ENCODE measurements around the gene CYP26B1. TPM values are rescaled to one million over a fixed set of nuclear protein-coding genes. Genes with fewer than 3 reads are reported as not detected.

The CYP26B1 gene
- polyA plus RNA-seq, 1 donor from 2014 or later: not detected

DNA sequence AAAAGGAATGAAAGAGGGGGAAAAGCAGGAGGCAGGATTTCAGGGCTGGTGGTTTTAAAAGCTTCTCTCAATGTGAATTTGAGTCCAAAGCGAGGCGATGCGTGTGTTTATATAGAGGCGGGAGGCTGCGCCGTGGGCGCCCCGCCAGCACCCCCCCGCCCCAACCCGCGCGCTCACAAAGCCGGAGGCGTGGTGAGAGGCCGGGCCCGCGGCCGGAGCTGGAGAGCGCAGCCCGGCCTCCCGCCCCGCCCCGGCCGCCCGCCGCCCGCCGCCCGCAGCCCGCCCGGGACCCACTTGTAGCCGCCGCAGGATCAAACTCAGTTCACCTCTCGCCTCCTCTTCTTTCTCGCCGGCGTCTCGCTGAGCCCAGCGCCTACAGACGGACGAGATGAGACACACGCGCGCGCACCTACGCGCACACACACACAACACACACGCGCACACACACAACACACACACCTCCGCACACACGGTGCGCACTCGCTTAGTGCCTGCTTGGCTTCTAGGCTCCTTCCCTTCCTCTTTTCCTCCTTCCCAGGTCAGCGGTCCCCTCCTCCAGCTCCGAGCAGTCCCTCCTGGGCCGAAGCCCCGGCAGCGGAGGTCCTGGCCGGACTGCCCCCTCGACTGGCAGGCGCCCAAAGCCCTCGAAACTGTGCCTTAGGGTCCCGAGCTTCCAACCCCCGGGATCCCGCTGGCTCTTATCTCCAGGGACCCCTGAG lies 1.3 kb upstream of the CYP26B1 start:
- Mint-ChIP-seq H3K27me3 (peaks cover 66% of the 10 kb centered on the region), H3K9me3 (peaks cover 0 to 5% (median 0%) of the 10 kb centered on the region in 3 donors), H3K27ac (peak overlapping the region in 2 of 3 donors; percentile 5 to 86), H3K4me3 (peak overlapping the region; percentile 41 to 95 (median 90)), H3K4me1 (peaks cover 11 to 24% (median 17%) of the 10 kb centered on the region in 3 donors), H3K36me3 (peaks cover 3% of the 10 kb centered on the region)

DNA sequence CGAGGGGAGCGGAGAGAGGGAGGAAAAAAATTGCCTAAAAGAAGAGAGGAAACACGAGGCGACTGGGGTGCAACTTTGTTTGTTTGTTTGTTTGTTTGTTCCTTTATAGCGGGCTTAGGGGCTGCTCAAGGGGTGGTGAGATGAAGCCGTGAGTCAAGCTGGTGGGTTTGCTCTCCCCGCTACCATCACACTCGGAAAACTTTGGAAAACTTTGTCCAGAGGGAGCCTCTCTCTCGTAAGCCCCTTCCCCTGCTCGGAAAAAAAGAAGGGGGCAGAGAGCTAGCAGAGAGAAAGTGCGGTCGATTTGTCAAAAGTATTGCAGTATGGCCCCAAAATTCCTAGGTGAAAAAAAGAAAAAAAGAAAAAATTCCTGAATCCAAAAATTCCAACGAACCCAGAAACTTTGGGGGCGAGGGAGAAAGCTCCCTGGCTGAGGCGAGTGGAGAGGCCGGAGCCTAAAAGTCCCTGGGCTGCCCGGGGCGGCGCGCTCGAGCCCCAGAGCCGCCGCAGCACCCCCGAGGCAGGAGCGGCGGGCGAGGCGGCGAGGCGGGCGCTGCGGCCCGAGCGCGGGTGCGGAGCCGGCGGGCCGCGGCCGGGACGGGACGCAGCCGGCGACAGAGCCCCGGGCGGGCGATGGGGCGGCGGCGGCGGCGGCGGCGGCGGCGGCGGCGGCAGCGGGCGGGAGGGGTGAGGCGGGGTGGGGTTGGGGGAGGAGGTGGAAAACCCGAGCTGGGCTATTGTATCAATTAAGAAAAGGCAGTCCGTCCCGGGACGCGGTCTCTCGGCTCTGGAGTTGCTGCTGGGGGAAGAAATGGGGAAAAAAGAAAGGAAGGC lies 558 bp upstream of the CYP26B1 start:
- Mint-ChIP-seq H3K36me3 (peaks cover 3% of the 10 kb centered on the region), H3K4me1 (peaks cover 11 to 24% (median 17%) of the 10 kb centered on the region in 3 donors), H3K4me3 (peak overlapping the region; percentile 45 to 95 (median 87)), H3K27me3 (peaks cover 71% of the 10 kb centered on the region), H3K27ac (peak overlapping the region in 1 of 3 donors; percentile 59), H3K9me3 (peaks cover 0 to 5% (median 0%) of the 10 kb centered on the region in 3 donors)

GRCh38 chr2:72146347-72147302 lies 1.0 kb downstream of the CYP26B1 start:
- peaks cover 0 to 8% (median 0%) of the 10 kb centered on the region in 3 donors for H3K9me3 Mint-ChIP-seq
- H3K36me3 Mint-ChIP-seq: peaks cover 3% of the 10 kb centered on the region
- H3K4me1 Mint-ChIP-seq: peaks cover 11 to 24% (median 19%) of the 10 kb centered on the region in 3 donors
- H3K4me3 Mint-ChIP-seq: peak overlapping the region; percentile 13 to 81 (median 78)
- peaks cover 67% of the 10 kb centered on the region for H3K27me3 Mint-ChIP-seq
- H3K27ac Mint-ChIP-seq: peak overlapping the region; percentile 6 to 87 (median 80)

- peaks cover 11 to 24% (median 19%) of the 10 kb centered on the region in 3 donors for H3K4me1 Mint-ChIP-seq
- no peak overlapping the region for H3K27ac Mint-ChIP-seq
- peaks cover 59% of the 10 kb centered on the region for H3K27me3 Mint-ChIP-seq
- H3K4me3 Mint-ChIP-seq: peak overlapping the region; percentile 47 to 90 (median 71)
- H3K9me3 Mint-ChIP-seq: peaks cover 0 to 8% (median 0%) of the 10 kb centered on the region in 3 donors
- H3K36me3 Mint-ChIP-seq: peaks cover 3% of the 10 kb centered on the region
These were observed 1.9 kb downstream of the CYP26B1 start for GRCh38 chr2:72145658-72146329.

- Mint-ChIP-seq H3K4me1 (peaks cover 11 to 22% (median 18%) of the 10 kb centered on the region in 3 donors), H3K27ac (no peak overlapping the region), H3K36me3 (peaks cover 3% of the 10 kb centered on the region), H3K9me3 (peaks cover 0 to 8% (median 0%) of the 10 kb centered on the region in 3 donors), H3K27me3 (peaks cover 54% of the 10 kb centered on the region), H3K4me3 (peak overlapping the region; percentile 37 to 90 (median 56))
These were observed 2.4 kb downstream of the CYP26B1 start for GRCh38 chr2:72145289-72145657.

- peak overlapping the region in 3 of 4 donors; percentile 25 to 83 (median 37) for H3K4me3 Mint-ChIP-seq
- peaks cover 3% of the 10 kb centered on the region for H3K36me3 Mint-ChIP-seq
- no peak overlapping the region for H3K27ac Mint-ChIP-seq
- peaks cover 49% of the 10 kb centered on the region for H3K27me3 Mint-ChIP-seq
- H3K9me3 Mint-ChIP-seq: peaks cover 0 to 8% (median 0%) of the 10 kb centered on the region in 3 donors
- H3K4me1 Mint-ChIP-seq: peaks cover 11 to 16% (median 14%) of the 10 kb centered on the region in 3 donors
These were observed 2.9 kb downstream of the CYP26B1 start for GRCh38 chr2:72144632-72145288.

DNA sequence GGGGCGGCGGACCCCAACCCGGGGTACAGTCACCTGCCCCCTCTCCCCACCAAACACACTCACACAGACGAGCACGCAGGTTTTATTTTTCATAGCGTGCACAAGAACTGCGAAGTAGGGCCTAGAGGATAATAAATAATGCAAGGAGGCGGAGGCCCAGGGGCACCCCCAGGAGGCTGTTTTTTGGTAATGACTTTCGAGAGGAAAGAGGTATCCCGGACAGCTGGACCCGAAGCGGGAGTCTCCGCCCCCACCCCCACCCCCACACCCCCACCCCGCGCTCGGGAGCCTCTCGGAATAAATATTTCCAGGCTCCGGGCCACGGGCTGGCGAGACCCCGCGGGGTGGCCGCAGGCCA lies 3.4 kb downstream of the CYP26B1 start:
- no peak overlapping the region for H3K27ac Mint-ChIP-seq
- peak overlapping the region in 3 of 4 donors; percentile 12 to 71 (median 39) for H3K4me3 Mint-ChIP-seq
- H3K4me1 Mint-ChIP-seq: peaks cover 10 to 15% (median 11%) of the 10 kb centered on the region in 3 donors
- H3K27me3 Mint-ChIP-seq: peaks cover 44% of the 10 kb centered on the region
- peaks cover 3% of the 10 kb centered on the region for H3K36me3 Mint-ChIP-seq
- peaks cover 0 to 8% (median 0%) of the 10 kb centered on the region in 3 donors for H3K9me3 Mint-ChIP-seq

DNA sequence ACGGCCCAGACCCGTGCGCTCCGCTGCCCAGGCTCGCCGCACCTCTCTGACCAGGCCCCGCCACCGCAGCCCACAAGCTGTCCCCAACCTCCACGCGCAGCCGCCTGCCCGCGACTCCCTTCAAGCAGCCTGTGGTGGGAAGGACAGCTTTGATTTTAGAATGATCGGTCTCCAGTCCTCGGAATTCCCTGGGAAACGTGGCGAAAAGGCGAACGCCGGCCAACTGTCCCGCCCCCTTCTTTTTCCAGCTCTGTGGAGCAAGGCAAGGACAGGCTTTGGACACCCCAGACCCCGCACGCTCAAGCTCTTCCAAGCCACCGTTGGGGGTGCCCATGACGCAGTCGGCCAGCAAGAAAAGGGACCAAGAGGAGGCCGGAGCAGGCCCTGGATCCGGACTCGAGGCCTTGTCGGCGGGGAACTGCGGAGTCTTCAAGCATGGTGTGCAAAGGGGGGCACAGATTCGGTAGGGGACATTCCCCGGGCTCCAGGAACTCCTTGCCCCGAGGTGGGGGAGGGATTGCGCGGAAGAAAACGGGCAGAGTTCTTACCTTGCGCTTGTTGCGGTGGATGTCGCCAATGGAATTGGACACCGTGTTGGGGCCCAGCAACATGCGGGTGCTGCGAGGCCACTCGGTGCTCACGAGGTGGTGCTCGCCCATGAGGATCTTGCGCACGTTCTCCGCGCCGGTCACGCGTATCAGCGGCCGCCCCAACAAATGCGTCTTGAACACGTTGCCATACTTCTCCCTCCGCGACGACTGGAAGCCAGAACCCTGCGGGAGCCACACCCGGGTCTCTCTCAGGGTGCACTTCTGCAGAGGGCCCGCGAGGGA lies 4.0 kb downstream of the CYP26B1 start:
- Mint-ChIP-seq H3K4me3 (peak overlapping the region in 3 of 4 donors; percentile 12 to 71 (median 39)), H3K27ac (peak overlapping the region in 1 of 3 donors; percentile 53), H3K36me3 (peaks cover 3% of the 10 kb centered on the region), H3K9me3 (peaks cover 0 to 7% (median 0%) of the 10 kb centered on the region in 3 donors), H3K27me3 (peaks cover 40% of the 10 kb centered on the region), H3K4me1 (peaks cover 6 to 11% (median 8%) of the 10 kb centered on the region in 3 donors)

DNA sequence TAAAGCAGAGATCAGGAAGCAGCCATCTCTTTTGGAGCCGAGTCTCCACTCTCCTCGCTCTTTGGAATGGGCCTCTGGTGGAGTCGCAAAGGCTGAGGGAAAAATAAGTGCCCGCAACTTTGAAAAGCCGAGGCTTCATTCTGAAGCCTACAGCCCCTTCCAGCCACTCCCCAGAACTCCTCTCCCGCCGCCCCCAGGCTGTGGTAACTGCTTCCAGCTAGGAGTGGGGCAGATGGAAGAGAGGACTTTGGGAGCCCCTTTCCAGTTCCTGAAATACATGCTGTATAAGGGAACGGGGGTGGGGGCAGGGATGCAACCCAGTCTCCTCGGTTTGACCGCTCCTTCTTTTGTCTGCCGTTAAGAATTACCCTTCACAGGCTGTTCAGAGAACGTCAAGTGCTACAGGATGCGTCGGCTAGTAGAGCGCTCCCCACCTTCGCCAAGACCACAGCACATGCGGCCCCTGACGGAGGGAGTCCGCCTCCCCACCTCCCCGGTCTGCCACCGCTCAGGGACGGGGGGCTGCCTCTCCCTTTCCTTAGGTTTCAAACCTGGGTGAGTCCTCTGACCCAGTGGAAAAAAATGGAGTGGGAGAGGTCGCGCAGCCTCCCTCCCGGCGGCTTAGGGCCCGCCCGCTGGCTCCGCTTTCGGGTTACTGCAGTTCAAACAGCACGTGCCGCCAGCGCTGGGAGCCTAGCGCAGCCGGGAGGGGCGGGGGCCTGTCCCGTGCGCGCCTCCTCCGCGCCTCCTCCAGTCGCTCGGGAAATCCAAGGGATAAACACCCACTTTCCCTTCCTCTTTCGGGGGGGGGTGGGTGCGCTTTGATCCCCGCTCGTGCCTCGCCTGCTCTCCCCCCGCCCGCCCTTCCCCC lies 4.9 kb downstream of the CYP26B1 start:
- Mint-ChIP-seq H3K27me3 (peaks cover 34% of the 10 kb centered on the region), H3K36me3 (peaks cover 3% of the 10 kb centered on the region), H3K27ac (no peak overlapping the region), H3K4me1 (peaks cover 5 to 6% (median 6%) of the 10 kb centered on the region in 3 donors), H3K9me3 (peaks cover 0 to 5% (median 0%) of the 10 kb centered on the region in 3 donors), H3K4me3 (no peak overlapping the region)

DNA sequence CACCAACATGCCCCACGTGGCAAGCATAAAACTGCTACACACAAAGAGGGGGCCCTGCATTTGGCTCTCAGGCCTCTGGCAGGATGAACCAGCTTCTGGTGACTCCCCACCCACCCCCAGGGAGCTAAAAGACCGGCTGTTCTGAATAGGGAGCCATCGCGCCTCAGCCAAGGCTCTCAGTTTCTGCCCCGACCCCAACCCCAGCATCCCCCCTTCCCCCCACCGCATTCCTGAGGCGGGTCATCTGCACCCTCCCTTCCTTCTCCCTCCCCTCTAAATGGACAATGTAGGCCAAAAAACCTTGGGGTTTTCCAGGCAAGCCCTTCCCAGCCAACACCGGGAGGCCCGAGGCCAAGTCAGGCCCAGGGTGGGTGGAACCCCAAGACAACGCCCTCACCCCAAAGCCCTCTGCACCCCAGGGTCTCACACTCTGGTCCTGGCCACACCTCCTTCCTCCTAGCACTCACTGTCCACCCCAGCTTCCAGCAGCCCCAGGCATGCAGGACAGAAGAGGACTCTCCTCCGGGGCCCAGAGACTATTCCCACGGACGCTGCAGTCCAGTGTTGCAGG lies 5.7 kb downstream of the CYP26B1 start:
- Mint-ChIP-seq H3K9me3 (peaks cover 0 to 5% (median 0%) of the 10 kb centered on the region in 3 donors), H3K4me1 (peaks cover 5 to 6% (median 6%) of the 10 kb centered on the region in 3 donors), H3K4me3 (peak overlapping the region in 1 of 4 donors; percentile 27), H3K27me3 (peaks cover 33% of the 10 kb centered on the region), H3K36me3 (peaks cover 3% of the 10 kb centered on the region), H3K27ac (no peak overlapping the region)

GRCh38 chr2:72141032-72141645 lies 6.5 kb downstream of the CYP26B1 start:
- Mint-ChIP-seq H3K36me3 (no peaks in the 10 kb centered on the region), H3K9me3 (peaks cover 0 to 3% (median 0%) of the 10 kb centered on the region in 3 donors), H3K27ac (no peak overlapping the region), H3K27me3 (peaks cover 24% of the 10 kb centered on the region), H3K4me1 (peaks cover 0 to 2% (median 2%) of the 10 kb centered on the region in 3 donors), H3K4me3 (no peak overlapping the region)
